ENCODE results near the gene HP1BP3. TPM values are rescaled to one million over a fixed set of nuclear protein-coding genes. Genes with fewer than 3 reads are reported as not detected.

The HP1BP3 gene
- total RNA-seq, 1 donor from 2014 or later = 257 TPM

- H3K4me1 ChIP-seq = no peaks in the 10 kb centered on the region
Measured at GRCh38 chr1:20834192-20834591, 47.1 kb upstream of the HP1BP3 start.

GRCh38 chr1:20830378-20830777, 43.3 kb upstream of the HP1BP3 start:
- H3K36me3 Mint-ChIP-seq = peaks cover 27% of the 10 kb centered on the region
- H3K9me3 ChIP-seq (ENCODE audit: low read depth) = no peaks in the 10 kb centered on the region
- no peak overlapping the region for H3K9ac ChIP-seq
- no peaks in the 10 kb centered on the region for H3F3A ChIP-seq (ENCODE audit: low read depth)
- no peaks in the 10 kb centered on the region for H3K79me2 ChIP-seq (ENCODE audit: low read depth)
- no peaks in the 10 kb centered on the region for H3K4me1 ChIP-seq
- no peak for DNase-seq (ENCODE audit: low spot score)
- peaks cover 10% of the 10 kb centered on the region for H3K36me3 ChIP-seq
- no peak overlapping the region for H3K4me3 ChIP-seq
- H3K27ac ChIP-seq = peak overlapping the region; percentile 1
- H3K4me1 Mint-ChIP-seq = no peaks in the 10 kb centered on the region
- H3K27me3 Mint-ChIP-seq (ENCODE audit: insufficient read depth, low read depth) = no peaks in the 10 kb centered on the region
- no peak overlapping the region for H3K4me3 Mint-ChIP-seq
- no peaks in the 10 kb centered on the region for H3K9me3 Mint-ChIP-seq
- no peak overlapping the region for H3K27ac Mint-ChIP-seq
- H4K20me1 ChIP-seq (ENCODE audit: low read depth) = no peaks in the 10 kb centered on the region
- no peak overlapping the region for H3K4me2 ChIP-seq
- no peak overlapping the region for H2AFZ ChIP-seq (replicated peaks)
- no peak for TF ChIP-seq EZH2phosphoT487 (IDR thresholded peaks at IDR 0.05)
- TF ChIP-seq EZH2 (IDR thresholded peaks at IDR 0.05) = no peak
- TF ChIP-seq CTCF (IDR thresholded peaks at IDR 0.05) = no peak
- no peaks in the 10 kb centered on the region for H3K27me3 ChIP-seq

More at GRCh38 chr1:20834192-20834591, 47.1 kb upstream of the HP1BP3 start:
- Mint-ChIP-seq H3K9me3 (no peaks in the 10 kb centered on the region), H3K36me3 (peaks cover 27% of the 10 kb centered on the region), H3K27ac (no peak overlapping the region), H3K27me3 (ENCODE audit: insufficient read depth, low read depth) (no peaks in the 10 kb centered on the region), H3K4me1 (no peaks in the 10 kb centered on the region), H3K4me3 (no peak overlapping the region)
- no peak overlapping the region for H3K4me2 ChIP-seq
- peaks cover 10% of the 10 kb centered on the region for H3K36me3 ChIP-seq
- no peaks in the 10 kb centered on the region for H3K79me2 ChIP-seq (ENCODE audit: low read depth)
- no peak overlapping the region for H2AFZ ChIP-seq (replicated peaks)
- H3K4me3 ChIP-seq = no peak overlapping the region
- H3K9me3 ChIP-seq (ENCODE audit: low read depth) = no peaks in the 10 kb centered on the region
- no peaks in the 10 kb centered on the region for H3K27me3 ChIP-seq
- no peak overlapping the region for H3K27ac ChIP-seq
- no peak for TF ChIP-seq CTCF (IDR thresholded peaks at IDR 0.05)
- no peak for TF ChIP-seq EZH2 (IDR thresholded peaks at IDR 0.05)
- no peak for TF ChIP-seq EZH2phosphoT487 (IDR thresholded peaks at IDR 0.05)
- no peaks in the 10 kb centered on the region for H4K20me1 ChIP-seq (ENCODE audit: low read depth)
- H3K9ac ChIP-seq = no peak overlapping the region
- DNase-seq (ENCODE audit: low spot score) = no peak
- no peaks in the 10 kb centered on the region for H3F3A ChIP-seq (ENCODE audit: low read depth)

- Mint-ChIP-seq H3K9me3 (no peaks in the 10 kb centered on the region), H3K27ac (no peak overlapping the region), H3K4me1 (no peaks in the 10 kb centered on the region), H3K27me3 (ENCODE audit: insufficient read depth, low read depth) (no peaks in the 10 kb centered on the region), H3K4me3 (no peak overlapping the region), H3K36me3 (peaks cover 24% of the 10 kb centered on the region)
- DNase-seq (ENCODE audit: low spot score) = no peak
- H3K9ac ChIP-seq = no peak overlapping the region
- H3K79me2 ChIP-seq (ENCODE audit: low read depth) = no peaks in the 10 kb centered on the region
- H4K20me1 ChIP-seq (ENCODE audit: low read depth) = no peaks in the 10 kb centered on the region
- no peaks in the 10 kb centered on the region for H3K4me1 ChIP-seq
- H2AFZ ChIP-seq (replicated peaks) = no peak overlapping the region
- TF ChIP-seq EZH2 (IDR thresholded peaks at IDR 0.05) (no peak), CTCF (IDR thresholded peaks at IDR 0.05) (no peak), EZH2phosphoT487 (IDR thresholded peaks at IDR 0.05) (no peak)
- H3K4me2 ChIP-seq = no peak overlapping the region
- H3K36me3 ChIP-seq = peaks cover 10% of the 10 kb centered on the region
- no peaks in the 10 kb centered on the region for H3K9me3 ChIP-seq (ENCODE audit: low read depth)
- H3K27ac ChIP-seq = no peak overlapping the region
- H3K27me3 ChIP-seq = no peaks in the 10 kb centered on the region
- H3K4me3 ChIP-seq = no peak overlapping the region
- no peaks in the 10 kb centered on the region for H3F3A ChIP-seq (ENCODE audit: low read depth)
Measured at GRCh38 chr1:20829946-20830345, 42.8 kb upstream of the HP1BP3 start.
